ENCODE measurements around the gene BANP.
"Not testable (repeated sequence)": the region's sequence is repeated elsewhere in the genome, so short reads cannot be mapped to it uniquely, and the experiment has no call there.

The BANP gene

GRCh38 chr16:88091221-88091971, 140.2 kb downstream of the BANP start:
- not testable (repeated sequence) for H3K27me3 ChIP-seq (ENCODE audit: insufficient read depth, poor library complexity, severe bottlenecking); ATAC-seq (ENCODE audit: low read depth); H3K4me3 ChIP-seq (ENCODE audit: severe bottlenecking); H3K9me3 ChIP-seq (ENCODE audit: severe bottlenecking); H3K36me3 ChIP-seq (ENCODE audit: low read depth); H3K27ac ChIP-seq (ENCODE audit: poor library complexity, severe bottlenecking); H3K4me1 ChIP-seq (ENCODE audit: insufficient read depth, poor library complexity, severe bottlenecking)
- DNase-seq (ENCODE audit: low spot score) = peak; percentile 56

GRCh38 chr16:88091972-88092302, 140.7 kb downstream of the BANP start:
- H3K9me3 ChIP-seq (ENCODE audit: severe bottlenecking); H3K27me3 ChIP-seq (ENCODE audit: insufficient read depth, poor library complexity, severe bottlenecking); H3K4me3 ChIP-seq (ENCODE audit: severe bottlenecking); DNase-seq (ENCODE audit: low spot score); ATAC-seq (ENCODE audit: low read depth); H3K27ac ChIP-seq (ENCODE audit: poor library complexity, severe bottlenecking); H3K36me3 ChIP-seq (ENCODE audit: low read depth); H3K4me1 ChIP-seq (ENCODE audit: insufficient read depth, poor library complexity, severe bottlenecking): not testable (repeated sequence)

- DNase-seq (ENCODE audit: low spot score); H3K27me3 ChIP-seq (ENCODE audit: insufficient read depth, poor library complexity, severe bottlenecking); H3K36me3 ChIP-seq (ENCODE audit: low read depth); H3K4me3 ChIP-seq (ENCODE audit: severe bottlenecking); H3K27ac ChIP-seq (ENCODE audit: poor library complexity, severe bottlenecking); H3K9me3 ChIP-seq (ENCODE audit: severe bottlenecking); ATAC-seq (ENCODE audit: low read depth); H3K4me1 ChIP-seq (ENCODE audit: insufficient read depth, poor library complexity, severe bottlenecking): not testable (repeated sequence)
These were observed 141.7 kb downstream of the BANP start for GRCh38 chr16:88092791-88093555.

- H3K4me1 ChIP-seq (ENCODE audit: insufficient read depth, poor library complexity, severe bottlenecking); H3K36me3 ChIP-seq (ENCODE audit: low read depth); H3K27me3 ChIP-seq (ENCODE audit: insufficient read depth, poor library complexity, severe bottlenecking); H3K27ac ChIP-seq (ENCODE audit: poor library complexity, severe bottlenecking); ATAC-seq (ENCODE audit: low read depth); H3K4me3 ChIP-seq (ENCODE audit: severe bottlenecking); H3K9me3 ChIP-seq (ENCODE audit: severe bottlenecking); DNase-seq (ENCODE audit: low spot score): not testable (repeated sequence)
These were observed 142.5 kb downstream of the BANP start for GRCh38 chr16:88093556-88094252.

- H3K27ac ChIP-seq (ENCODE audit: poor library complexity, severe bottlenecking); H3K4me3 ChIP-seq (ENCODE audit: severe bottlenecking); H3K4me1 ChIP-seq (ENCODE audit: insufficient read depth, poor library complexity, severe bottlenecking); DNase-seq (ENCODE audit: low spot score); H3K9me3 ChIP-seq (ENCODE audit: severe bottlenecking); H3K36me3 ChIP-seq (ENCODE audit: low read depth); H3K27me3 ChIP-seq (ENCODE audit: insufficient read depth, poor library complexity, severe bottlenecking); ATAC-seq (ENCODE audit: low read depth): not testable (repeated sequence)
These were observed 143.0 kb downstream of the BANP start for GRCh38 chr16:88094253-88094575.

GRCh38 chr16:88094900-88095299, 143.7 kb downstream of the BANP start:
- not testable (repeated sequence) for H3K9me3 ChIP-seq (ENCODE audit: severe bottlenecking); ATAC-seq (ENCODE audit: low read depth); H3K4me3 ChIP-seq (ENCODE audit: severe bottlenecking); DNase-seq (ENCODE audit: low spot score); H3K4me1 ChIP-seq (ENCODE audit: insufficient read depth, poor library complexity, severe bottlenecking); H3K27me3 ChIP-seq (ENCODE audit: insufficient read depth, poor library complexity, severe bottlenecking); H3K36me3 ChIP-seq (ENCODE audit: low read depth); H3K27ac ChIP-seq (ENCODE audit: poor library complexity, severe bottlenecking)

- H3K27me3 ChIP-seq (ENCODE audit: insufficient read depth, poor library complexity, severe bottlenecking); H3K4me3 ChIP-seq (ENCODE audit: severe bottlenecking); DNase-seq (ENCODE audit: low spot score); H3K36me3 ChIP-seq (ENCODE audit: low read depth); H3K27ac ChIP-seq (ENCODE audit: poor library complexity, severe bottlenecking); ATAC-seq (ENCODE audit: low read depth); H3K9me3 ChIP-seq (ENCODE audit: severe bottlenecking); H3K4me1 ChIP-seq (ENCODE audit: insufficient read depth, poor library complexity, severe bottlenecking): not testable (repeated sequence)
These were observed 145.4 kb downstream of the BANP start for GRCh38 chr16:88096659-88097058.

- peak; percentile 75 for ATAC-seq (ENCODE audit: low read depth)
- not testable (repeated sequence) for H3K27ac ChIP-seq (ENCODE audit: poor library complexity, severe bottlenecking); H3K4me3 ChIP-seq (ENCODE audit: severe bottlenecking); H3K36me3 ChIP-seq (ENCODE audit: low read depth); H3K4me1 ChIP-seq (ENCODE audit: insufficient read depth, poor library complexity, severe bottlenecking); H3K27me3 ChIP-seq (ENCODE audit: insufficient read depth, poor library complexity, severe bottlenecking); H3K9me3 ChIP-seq (ENCODE audit: severe bottlenecking); DNase-seq (ENCODE audit: low spot score)
These were observed 147.7 kb downstream of the BANP start for GRCh38 chr16:88098731-88099562.

All from RWPE2 (cell line).